Heart left ventricle (tissue), 16 donors: ENCODE data around the gene APLP1. TPM values are rescaled to one million over a fixed set of nuclear protein-coding genes. Genes with fewer than 3 reads are reported as not detected.

Experiments used
- ATAC-seq, 4 donors: fragments of 200-7000 bp; cut with Tn5 transposase; one replicate each; pipeline ENCODE4 v1.9.1; 2020 to 2022; ENCODE audit warnings: moderate library complexity in 4 of 4, mild to moderate bottlenecking in 3 of 4, moderate number of reproducible peaks in 1 of 4
- DNase-seq, 5 donors: peaks; one replicate each; pipeline ENCODE4 v3.0.0-alpha.2; 2020
- H3K27ac ChIP-seq, 12 donors: fragments of 200-600 bp; sonication (generic) in 4 of 12; one replicate each; pipeline versions ENCODE4 v1.5.0 to v1.8.0; 2016 to 2022; ENCODE audit warnings: mild to moderate bottlenecking in 2 of 12
- H3K27me3 ChIP-seq, 9 donors: fragments of 200-600 bp; sonication (generic) in 2 of 9; one replicate each; pipeline versions ENCODE4 v1.5.1 to v1.8.0; 2016 to 2022; ENCODE audit warnings: mild to moderate bottlenecking in 3 of 9
- H3K36me3 ChIP-seq, 9 donors: fragments of 200-600 bp; sonication (generic) in 2 of 9; one replicate each; pipeline versions ENCODE4 v1.5.0 to v1.8.0; 2018 to 2022; ENCODE audit warnings: mild to moderate bottlenecking in 2 of 9
- H3K4me1 ChIP-seq, 12 donors: fragments of 200-600 bp; sonication (generic) in 4 of 12; one replicate each; pipeline versions ENCODE4 v1.5.0 to v1.8.0; 2016 to 2022; ENCODE audit warnings: mild to moderate bottlenecking in 3 of 12
- H3K4me3 ChIP-seq, 12 donors: fragments of 200-600 bp; sonication (generic) in 4 of 12; one replicate each; pipeline versions ENCODE4 v1.5.0 to v1.8.0; 2017 to 2022; ENCODE audit warnings: mild to moderate bottlenecking in 9 of 12, moderate library complexity in 4 of 12
- H3K9me3 ChIP-seq, 12 donors: fragments of 200-600 bp; sonication (generic) in 4 of 12; one replicate each; pipeline versions ENCODE4 v1.5.0 to v1.8.0; 2016 to 2022; ENCODE audit warnings: mild to moderate bottlenecking in 1 of 12
- CTCF ChIP-seq, 12 donors: fragments of 200-600 bp; sonication (generic) in 4 of 12; IDR thresholded peaks; one replicate each; pipeline versions ENCODE4 v1.5.0 to v1.8.0; 2018 to 2022; ENCODE audit warnings: antibody characterized with exemption in 12 of 12, mild to moderate bottlenecking in 5 of 12
- POLR2A ChIP-seq, 2 donors: fragments of 450-650 bp; IDR thresholded peaks; one replicate each; pipeline ENCODE4 v1.6.1; 2017; ENCODE audit warnings: antibody characterized with exemption in 2 of 2, mild to moderate bottlenecking in 2 of 2, moderate library complexity in 2 of 2
- WGBS, 4 donors: extraction: QIAGEN DNeasy Blood & Tissue Kit in 2 of 4; methylation state at CpG; one replicate each; pipeline versions ENCODE4 v1.1.5 to v1.1.7; 2013 to 2018; 5-methylcytosine and 5-hydroxymethylcytosine counted together
- intact Hi-C, 10 donors: fragments of 100-400 bp; cut with DNase I; formaldehyde crosslinking; loops; one replicate each; pipeline versions ENCODE4 v1.11.1 to v1.14.2; 2022
- polyA plus RNA-seq, 2 donors: library from polyadenylated mRNA; stranded (reverse); fragments of 200-250 nt; gene quantifications; one replicate each; pipeline ENCODE4 v1.2.3, GENCODE V29; 2013
- total RNA-seq, 9 donors: library from RNA; depleted of rRNA in 2 of 9; stranded (reverse); fragments of >200 nt in 2 of 9; fragmentation: NEBNext Ultra II Directional in 3 of 9; extraction: Animal tissue kit (Norgen Biotek cat#: 25700) in 3 of 9; gene quantifications; one replicate each; pipeline versions ENCODE4 v1.1.0 to v1.2.4, GENCODE V29; 2016 to 2023
- donor health status: ischemic (EF 13 %, LVEDD 7.1; RV severe dilation, severe dysfunction).
- donor health status: healthy with polysubstance abuse.
- donor health status: DM: no; HTN: yes; CAD: no.
- donor health status: DM: no; HTN: no; CAD: no.
- donor health status: ischemic (EF 25% LVEDD 6.9; RV normal size, moderate dysfunction).
- donor health status: ischemic (EF 25% LVEDD 5.7; RV mildly dilated, moderate dysfunction).
- donor health status: healthy.
- donor health status: DM: yes; HTN: yes; CAD: no.
- donor health status: ischemic (EF 35%, LVEDD 5.7; RV mildly dilated, moderate dysfunction).
- donor health status: nonischemic (EF 11% LVEDD 7.7; RV severe dilation, severe dysfunction).
- donor health status: DM: yes; HTN: yes; CAD: no.
- donor health status: PGD.
- donor health status: ischemic (EF 29% LVEDD 5.4; RV normal size, mild dysfunction).
- donor health status: nonischemic (EF 23%, LVEDD 6.1; RV moderate dilation, normal function).

Gene APLP1
- total and polyA plus RNA-seq, 11 donors = 2.1 to 44.3 (median 24.9) TPM

- intact Hi-C loops = no loop called here
- H3K36me3 ChIP-seq = no peaks in the 10 kb centered on the region
- DNase-seq (no peak), ATAC-seq (no peak)
- no peak overlapping the region for H3K27ac ChIP-seq
- H3K4me3 ChIP-seq = no peak overlapping the region
- peaks cover 0 to 11% (median 3%) of the 10 kb centered on the region in 12 donors for H3K4me1 ChIP-seq
- 51 to 56% (median 53%) methylated on average over 18 to 19 of the region's 19 CpGs for WGBS, 4 donors
- peaks cover 19 to 84% (median 54%) of the 10 kb centered on the region in 9 donors for H3K27me3 ChIP-seq
- TF ChIP-seq POLR2A (IDR thresholded peaks at IDR 0.05) (no peak), CTCF (IDR thresholded peaks at IDR 0.05) (no peak)
- no peaks in the 10 kb centered on the region for H3K9me3 ChIP-seq
These were observed 6.7 kb upstream of the APLP1 start for GRCh38 chr19:35861640-35862160.

GRCh38 chr19:35862528-35862927 lies 5.8 kb upstream of the APLP1 start:
- DNase-seq (peak in 1 of 5 donors; percentile 43), ATAC-seq (no peak)

GRCh38 chr19:35863018-35863417 lies 5.4 kb upstream of the APLP1 start:
- no peak for TF ChIP-seq POLR2A (IDR thresholded peaks at IDR 0.05)
- TF ChIP-seq CTCF (IDR thresholded peaks at IDR 0.05) = no peak
- intact Hi-C loops = no loop called here

More at GRCh38 chr19:35862528-35862927, 5.8 kb upstream of the APLP1 start:
- Histone ChIP-seq H3K36me3 (no peaks in the 10 kb centered on the region), H3K27me3 (peaks cover 19 to 75% (median 47%) of the 10 kb centered on the region in 9 donors), H3K4me3 (no peak overlapping the region), H3K4me1 (peaks cover 0 to 5% (median 0%) of the 10 kb centered on the region in 12 donors), H3K27ac (no peak overlapping the region), H3K9me3 (no peaks in the 10 kb centered on the region)
- WGBS, 4 donors = 67 to 86% (median 78%) methylated on average over 14 of the region's 14 CpGs
- TF ChIP-seq POLR2A (IDR thresholded peaks at IDR 0.05) (no peak), CTCF (IDR thresholded peaks at IDR 0.05) (no peak)
- intact Hi-C loops = no loop called here

GRCh38 chr19:35868823-35869326 lies 501 bp downstream of the APLP1 start:
- no peaks in the 10 kb centered on the region for H3K9me3 ChIP-seq
- H3K4me1 ChIP-seq = peaks cover 0 to 26% (median 18%) of the 10 kb centered on the region in 12 donors
- 2% methylated on average over 11 to 15 of the region's 15 CpGs; no CpG with 5 or more reads in 1 of the 4 donors for WGBS, 4 donors
- peak overlapping the region; percentile 34 to 67 (median 56) for H3K4me3 ChIP-seq
- intact Hi-C loops = no loop called here
- peaks cover 0 to 25% (median 8%) of the 10 kb centered on the region in 9 donors for H3K27me3 ChIP-seq
- no peaks in the 10 kb centered on the region for H3K36me3 ChIP-seq
- peak overlapping the region in 1 of 12 donors; percentile 34 for H3K27ac ChIP-seq
- TF ChIP-seq POLR2A (IDR thresholded peaks at IDR 0.05) (no peak), CTCF (IDR thresholded peaks at IDR 0.05) (no peak)
- ATAC-seq = no peak
- no peak for DNase-seq

More at GRCh38 chr19:35863018-35863417, 5.4 kb upstream of the APLP1 start:
- Histone ChIP-seq H3K27ac (no peak overlapping the region), H3K4me3 (no peak overlapping the region), H3K27me3 (peaks cover 19 to 72% (median 46%) of the 10 kb centered on the region in 9 donors), H3K4me1 (peaks cover 0 to 7% (median under 1%) of the 10 kb centered on the region in 12 donors), H3K36me3 (no peaks in the 10 kb centered on the region), H3K9me3 (no peaks in the 10 kb centered on the region)
- DNase-seq = no peak
- ATAC-seq = no peak
- WGBS, 4 donors = 87 to 90% (median 89%) methylated on average over 5 of the region's 5 CpGs
